ENCODE data around the gene HPS1. TPM values are rescaled to one million over a fixed set of nuclear protein-coding genes. Genes with fewer than 3 reads are reported as not detected.

Gene HPS1
- total RNA-seq, 2 donors from 2014 or later, result 39.6 to 43.3 TPM

GRCh38 chr10:98410135-98410743 lies 36.5 kb downstream of the HPS1 start:
- no peak overlapping the region for H3K9ac ChIP-seq (ENCODE audit: extremely low read depth, low read length, poor library complexity, severe bottlenecking)

GRCh38 chr10:98408799-98409198 lies 37.9 kb downstream of the HPS1 start:
- H3K36me3 Mint-ChIP-seq (ENCODE audit: low read depth), result no peaks in the 10 kb centered on the region
- TF ChIP-seq CTCF (conservative IDR thresholded peaks at IDR 0.05), result no peak
- 92 to 93% methylated on average over 2 to 4 of the region's 4 CpGs for WGBS, 2 experiments (ENCODE audit: insufficient coverage in 1 of 2, insufficient read length in 1 of 2)

More at GRCh38 chr10:98410135-98410743, 36.5 kb downstream of the HPS1 start:
- no peaks in the 10 kb centered on the region for H3K27me3 ChIP-seq (ENCODE audit: control insufficient read depth, insufficient read depth, low read length, poor library complexity, severe bottlenecking)
- WGBS, 2 experiments (ENCODE audit: insufficient coverage in 1 of 2, insufficient read length in 1 of 2), result 85 to 87% methylated on average over 3 to 4 of the region's 4 CpGs
- no peaks in the 10 kb centered on the region for H3K9me3 Mint-ChIP-seq
- no peak overlapping the region for H3K4me3 ChIP-seq (ENCODE audit: low read length)
- no peak overlapping the region for H3K4me3 Mint-ChIP-seq
- no peaks in the 10 kb centered on the region for H3K4me1 ChIP-seq (ENCODE audit: control insufficient read depth, insufficient read depth, low read length)
- no peak for TF ChIP-seq CTCF (conservative IDR thresholded peaks at IDR 0.05)
- H3K27ac ChIP-seq (ENCODE audit: low read depth, low read length), result no peak overlapping the region
- no peaks in the 10 kb centered on the region for H3K27me3 Mint-ChIP-seq (ENCODE audit: insufficient read depth)
- peaks cover 5% of the 10 kb centered on the region for H3K4me1 Mint-ChIP-seq
- no peak overlapping the region for H3K27ac Mint-ChIP-seq
- no peaks in the 10 kb centered on the region for H3K36me3 Mint-ChIP-seq (ENCODE audit: low read depth)
- no peaks in the 10 kb centered on the region for H3K9me3 ChIP-seq (ENCODE audit: control insufficient read depth, low read length)
- DNase-seq, result no peak
- H3K36me3 ChIP-seq (ENCODE audit: control insufficient read depth, insufficient read depth, low read length), result no peaks in the 10 kb centered on the region

GRCh38 chr10:98407744-98408241 lies 38.9 kb downstream of the HPS1 start:
- Mint-ChIP-seq H3K27ac (no peak overlapping the region), H3K4me3 (no peak overlapping the region), H3K9me3 (no peaks in the 10 kb centered on the region), H3K36me3 (ENCODE audit: low read depth) (peaks cover 5% of the 10 kb centered on the region), H3K4me1 (no peaks in the 10 kb centered on the region), H3K27me3 (ENCODE audit: insufficient read depth) (no peaks in the 10 kb centered on the region)
- TF ChIP-seq CTCF (conservative IDR thresholded peaks at IDR 0.05), result no peak
- no peaks in the 10 kb centered on the region for H3K27me3 ChIP-seq (ENCODE audit: control insufficient read depth, insufficient read depth, low read length, poor library complexity, severe bottlenecking)
- no peak for DNase-seq
- H3K9ac ChIP-seq (ENCODE audit: extremely low read depth, low read length, poor library complexity, severe bottlenecking), result no peak overlapping the region
- no peaks in the 10 kb centered on the region for H3K9me3 ChIP-seq (ENCODE audit: control insufficient read depth, low read length)
- no peak overlapping the region for H3K27ac ChIP-seq (ENCODE audit: low read depth, low read length)
- no peak overlapping the region for H3K4me3 ChIP-seq (ENCODE audit: low read length)
- no peaks in the 10 kb centered on the region for H3K36me3 ChIP-seq (ENCODE audit: control insufficient read depth, insufficient read depth, low read length)
- no peaks in the 10 kb centered on the region for H3K4me1 ChIP-seq (ENCODE audit: control insufficient read depth, insufficient read depth, low read length)
- 93 to 94% methylated on average over 8 to 18 of the region's 18 CpGs for WGBS, 2 experiments (ENCODE audit: insufficient coverage in 1 of 2, insufficient read length in 1 of 2)

More at GRCh38 chr10:98408799-98409198, 37.9 kb downstream of the HPS1 start:
- no peaks in the 10 kb centered on the region for H3K27me3 ChIP-seq (ENCODE audit: control insufficient read depth, insufficient read depth, low read length, poor library complexity, severe bottlenecking)
- H3K36me3 ChIP-seq (ENCODE audit: control insufficient read depth, insufficient read depth, low read length), result no peaks in the 10 kb centered on the region
- no peak overlapping the region for H3K9ac ChIP-seq (ENCODE audit: extremely low read depth, low read length, poor library complexity, severe bottlenecking)
- H3K9me3 ChIP-seq (ENCODE audit: control insufficient read depth, low read length), result no peaks in the 10 kb centered on the region
- no peak for DNase-seq
- no peak overlapping the region for H3K4me3 Mint-ChIP-seq
- no peak overlapping the region for H3K4me3 ChIP-seq (ENCODE audit: low read length)
- no peaks in the 10 kb centered on the region for H3K4me1 Mint-ChIP-seq
- H3K27ac ChIP-seq (ENCODE audit: low read depth, low read length), result no peak overlapping the region
- H3K27ac Mint-ChIP-seq, result no peak overlapping the region
- no peaks in the 10 kb centered on the region for H3K27me3 Mint-ChIP-seq (ENCODE audit: insufficient read depth)
- H3K4me1 ChIP-seq (ENCODE audit: control insufficient read depth, insufficient read depth, low read length), result no peaks in the 10 kb centered on the region
- no peaks in the 10 kb centered on the region for H3K9me3 Mint-ChIP-seq

Data from endodermal cell (in vitro differentiated cells).